OCI-M2 (cell line): ENCODE measurements around the gene RBM48.
"Not testable (repeated sequence)": the region's sequence is repeated elsewhere in the genome, so short reads cannot be mapped to it uniquely, and the experiment has no call there.

Experiments used
- DNase-seq: peaks from one replicate; lab custom pipeline; 2025; ENCODE audit not compliant: unreplicated experiment; lab: John Stamatoyannopoulos, UW

Gene RBM48

GRCh38 chr7:92543542-92543941, 14.9 kb downstream of the RBM48 start:
- not testable (repeated sequence) for DNase-seq

- not testable (repeated sequence) for DNase-seq
Measured at GRCh38 chr7:92545116-92545515, 16.5 kb downstream of the RBM48 start.

GRCh38 chr7:92546856-92547497, 18.4 kb downstream of the RBM48 start:
- no peak for DNase-seq

GRCh38 chr7:92547579-92547978, 19.0 kb downstream of the RBM48 start:
- no peak for DNase-seq

- DNase-seq = no peak
Measured at GRCh38 chr7:92550194-92550593, 21.6 kb downstream of the RBM48 start.

- DNase-seq = no peak
Measured at GRCh38 chr7:92557249-92557648, 28.7 kb downstream of the RBM48 start.

GRCh38 chr7:92557808-92558362, 29.3 kb downstream of the RBM48 start:
- no peak for DNase-seq

- no peak for DNase-seq
Measured at GRCh38 chr7:92560602-92561001, 32.0 kb downstream of the RBM48 start.

- no peak for DNase-seq
Measured at GRCh38 chr7:92563345-92563744, 34.8 kb downstream of the RBM48 start.

GRCh38 chr7:92567460-92567859, 38.9 kb downstream of the RBM48 start:
- DNase-seq = no peak

GRCh38 chr7:92569137-92569536, 40.5 kb downstream of the RBM48 start:
- no peak for DNase-seq

- DNase-seq = no peak
Measured at GRCh38 chr7:92576296-92576695, 47.7 kb downstream of the RBM48 start.

- DNase-seq = no peak
Measured at GRCh38 chr7:92582948-92583347, 54.4 kb downstream of the RBM48 start.

GRCh38 chr7:92584953-92585352, 56.4 kb downstream of the RBM48 start:
- DNase-seq = no peak

GRCh38 chr7:92586403-92586802, 57.8 kb downstream of the RBM48 start:
- no peak for DNase-seq

GRCh38 chr7:92586841-92587240, 58.2 kb downstream of the RBM48 start:
- DNase-seq = no peak
